GM13977 (cell line): ENCODE data around the gene NDUFS2.
A peak's percentile ranks its signal among the peaks of the same experiment; 100 is the strongest.
"Not testable (repeated sequence)": the region's sequence is repeated elsewhere in the genome, so short reads cannot be mapped to it uniquely, and the experiment has no call there.

Experiments
- DNase-seq: peaks from one replicate; pipeline ENCODE4 v3.0.0; 2012; ENCODE audit warnings: low spot score
- in situ Hi-C: fragments of 300-500 bp; cut with MboI; formaldehyde crosslinking; loops from one replicate; pipeline ENCODE4 v1.12.0; 2022; ENCODE audit warnings: low sequenced_read_pairs, low pct_unique_long_range_greater_than_20kb, mixed read lengths, inconsistent platforms; ENCODE audit not compliant: unreplicated experiment
- TF ChIP-seq, protein P1 (sequence below): IDR thresholded peaks from 2 replicates; pipeline ENCODE4 v1.5.1; 2012; ENCODE audit warnings: mild to moderate bottlenecking, control low read depth; ENCODE audit not compliant: insufficient read depth; ENCODE audit errors: extremely low read depth, missing control alignments

Gene NDUFS2

DNA sequence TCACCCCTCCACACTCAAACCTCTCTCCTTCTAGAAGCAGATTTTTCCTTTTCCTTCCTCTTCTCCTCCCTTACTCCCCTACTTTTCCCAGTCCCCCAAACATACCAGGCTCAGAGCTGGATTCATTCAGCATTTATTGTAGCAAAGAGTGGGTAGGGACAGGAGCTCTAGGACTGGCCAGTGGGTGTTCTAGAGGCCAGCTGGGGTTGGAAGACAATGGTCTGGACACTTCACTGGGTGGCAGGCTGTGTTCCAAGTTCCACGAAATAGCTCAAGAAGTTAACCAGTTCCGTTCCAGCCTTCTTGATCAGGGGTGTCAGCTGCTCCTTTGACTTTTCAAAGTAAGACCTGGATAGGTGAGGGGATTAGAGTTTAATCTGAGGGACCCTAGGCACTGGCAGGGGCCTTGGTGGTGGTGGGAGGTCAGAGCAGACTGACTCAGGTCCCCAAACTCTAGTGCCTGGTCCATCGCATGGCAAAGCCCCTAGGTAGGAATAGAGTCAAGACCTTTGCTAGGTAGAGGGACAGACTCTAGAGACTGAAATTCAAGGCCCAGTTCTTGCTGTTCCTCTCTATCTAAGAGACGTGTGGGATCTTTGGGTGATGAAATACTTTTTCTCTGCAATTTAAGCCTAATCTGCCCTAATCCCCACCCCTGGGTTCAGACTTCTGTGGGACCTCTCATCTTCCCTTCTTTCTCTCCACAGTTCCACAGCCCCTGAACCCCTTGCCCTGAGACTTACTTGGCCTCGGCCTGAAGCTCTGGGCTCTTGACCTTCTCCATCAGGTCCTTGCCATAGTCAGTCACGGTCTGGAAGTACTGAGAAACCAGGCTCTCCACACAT, 20.2 kb downstream of the NDUFS2 start:
- DNase-seq: no peak
- TF ChIP-seq, protein P1, sequence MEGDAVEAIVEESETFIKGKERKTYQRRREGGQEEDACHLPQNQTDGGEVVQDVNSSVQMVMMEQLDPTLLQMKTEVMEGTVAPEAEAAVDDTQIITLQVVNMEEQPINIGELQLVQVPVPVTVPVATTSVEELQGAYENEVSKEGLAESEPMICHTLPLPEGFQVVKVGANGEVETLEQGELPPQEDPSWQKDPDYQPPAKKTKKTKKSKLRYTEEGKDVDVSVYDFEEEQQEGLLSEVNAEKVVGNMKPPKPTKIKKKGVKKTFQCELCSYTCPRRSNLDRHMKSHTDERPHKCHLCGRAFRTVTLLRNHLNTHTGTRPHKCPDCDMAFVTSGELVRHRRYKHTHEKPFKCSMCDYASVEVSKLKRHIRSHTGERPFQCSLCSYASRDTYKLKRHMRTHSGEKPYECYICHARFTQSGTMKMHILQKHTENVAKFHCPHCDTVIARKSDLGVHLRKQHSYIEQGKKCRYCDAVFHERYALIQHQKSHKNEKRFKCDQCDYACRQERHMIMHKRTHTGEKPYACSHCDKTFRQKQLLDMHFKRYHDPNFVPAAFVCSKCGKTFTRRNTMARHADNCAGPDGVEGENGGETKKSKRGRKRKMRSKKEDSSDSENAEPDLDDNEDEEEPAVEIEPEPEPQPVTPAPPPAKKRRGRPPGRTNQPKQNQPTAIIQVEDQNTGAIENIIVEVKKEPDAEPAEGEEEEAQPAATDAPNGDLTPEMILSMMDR: no peak
- in situ Hi-C loops: loop anchor here (10.0 kb wide), 1 partner anchor 52 kb away; no protein-coding TSS in a partner anchor

DNA sequence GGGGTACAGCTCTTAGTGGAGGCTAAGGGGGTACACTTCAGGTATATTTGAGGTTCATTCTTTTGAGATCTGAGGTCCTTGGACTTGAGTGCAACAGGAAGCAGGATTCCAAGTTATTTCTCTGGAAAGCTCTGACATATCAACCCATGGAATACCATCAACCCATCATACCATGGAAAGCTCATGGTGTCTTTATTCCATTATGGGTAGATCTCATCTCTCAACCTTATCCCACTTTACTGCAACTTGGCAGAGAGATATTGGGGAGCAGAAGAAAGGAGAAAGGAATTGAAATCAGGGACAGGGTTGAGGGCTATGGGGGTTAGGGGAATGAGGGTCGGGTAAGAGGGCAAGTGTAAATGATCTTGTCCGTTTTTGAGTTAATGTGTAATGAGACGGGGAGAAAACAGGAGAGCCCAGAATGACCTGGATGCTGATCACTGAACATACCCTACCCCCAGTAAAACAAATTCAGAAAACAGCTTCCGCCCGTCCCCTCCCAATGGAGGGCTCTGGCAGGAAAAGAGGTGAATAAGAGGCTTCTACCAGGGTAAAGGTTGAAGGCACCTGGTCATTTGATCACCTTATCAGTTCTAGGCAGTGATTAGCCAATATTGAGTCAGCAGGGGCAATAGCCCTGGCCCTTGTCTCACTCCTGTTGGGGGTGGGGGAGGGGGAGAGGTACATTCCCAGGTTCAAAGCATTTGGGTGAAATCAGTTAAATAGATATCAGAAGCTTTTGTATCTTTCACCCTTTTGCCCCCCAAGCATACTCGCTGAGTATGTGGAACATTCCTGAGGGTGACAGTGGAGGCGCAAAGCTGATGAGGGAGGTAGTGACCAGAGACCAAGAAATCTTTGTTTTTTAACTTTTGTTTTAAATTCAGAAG, 21.9 kb downstream of the NDUFS2 start:
- no peak for DNase-seq
- TF ChIP-seq, protein P1: no peak
- in situ Hi-C loops: loop anchor here (10.0 kb wide), 1 partner anchor 51 kb away; no protein-coding TSS in a partner anchor

DNA sequence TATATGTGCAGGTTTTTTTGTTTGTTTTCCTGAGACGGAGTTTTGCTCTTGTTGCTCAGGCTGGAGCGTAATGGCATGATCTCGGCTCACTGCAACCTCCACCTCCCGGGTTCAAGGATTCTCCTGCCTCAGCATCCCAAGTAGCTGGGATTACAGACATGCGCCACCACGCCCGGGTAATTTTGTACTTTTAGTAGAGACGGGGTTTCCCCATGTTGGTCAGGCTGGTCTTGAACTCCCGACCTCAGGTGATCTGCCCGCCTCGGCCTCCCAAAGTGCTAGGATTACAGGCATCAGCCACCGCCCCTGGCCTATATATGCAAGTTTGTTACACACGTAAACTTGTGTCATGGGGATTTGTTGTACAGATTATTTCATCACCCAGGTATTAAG, 22.5 kb downstream of the NDUFS2 start:
- DNase-seq: not testable (repeated sequence)
- in situ Hi-C loops: loop anchor here (10.0 kb wide), 1 partner anchor 50 kb away; no protein-coding TSS in a partner anchor

DNA sequence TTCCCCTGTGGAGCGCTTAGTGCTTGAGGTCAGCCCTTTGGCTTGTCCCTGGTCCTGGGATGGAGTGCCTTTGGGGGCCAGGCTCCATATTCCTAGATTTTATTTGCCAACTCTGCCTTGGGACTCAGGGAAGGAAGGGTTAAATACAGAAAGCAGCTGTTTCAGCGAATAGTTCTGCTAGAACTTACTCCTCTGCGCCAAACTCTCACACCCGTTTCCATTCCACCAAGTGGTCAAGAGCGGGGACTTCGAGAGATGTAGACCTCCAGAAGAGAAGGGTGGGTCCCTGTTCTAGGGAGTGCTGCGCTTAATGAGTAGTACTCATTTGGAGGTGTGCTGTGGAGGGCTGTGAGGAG, 23.0 kb downstream of the NDUFS2 start:
- TF ChIP-seq, protein P1: no peak
- DNase-seq: no peak

DNA sequence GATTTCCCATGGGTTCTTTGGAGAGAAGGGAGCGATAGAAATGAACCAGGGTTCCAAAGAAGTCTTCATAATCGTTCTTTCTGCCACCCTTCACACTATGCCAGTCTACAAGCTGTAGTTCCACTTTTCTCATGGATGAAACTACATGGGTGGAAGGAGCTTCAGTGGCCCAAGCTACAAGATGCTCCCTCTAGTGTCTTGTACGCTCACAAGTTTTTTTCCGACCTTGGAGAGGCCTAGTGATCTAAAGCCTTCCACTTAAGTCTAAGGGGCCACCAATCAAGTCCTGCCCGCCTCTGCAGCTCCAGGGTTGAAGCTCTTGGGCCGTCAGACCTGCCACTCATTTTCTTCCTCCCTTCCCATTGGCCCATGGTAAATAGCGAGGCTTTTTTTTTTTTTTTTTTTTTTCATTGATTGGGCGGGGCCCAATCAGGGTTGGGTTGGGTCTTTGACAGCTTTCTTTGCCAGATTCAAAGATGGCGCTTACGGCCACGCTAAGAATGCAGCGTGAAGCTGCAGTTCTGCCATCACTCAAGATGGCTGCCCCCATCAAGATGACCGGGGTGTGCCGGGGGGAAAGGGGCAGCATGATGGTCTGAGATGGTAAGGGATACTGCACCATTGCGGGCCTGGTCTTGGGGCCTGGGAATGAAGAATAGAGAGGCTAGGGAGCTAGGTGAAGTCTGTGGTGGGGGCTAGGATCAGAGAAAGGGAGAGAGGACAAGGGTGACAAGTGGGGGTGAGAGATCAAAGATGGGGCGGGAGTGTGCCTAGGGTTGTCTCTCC, 23.6 kb downstream of the NDUFS2 start, which contains the start of gene TOMM40L:
TOMM40L (plus strand) TSS at position 527 of the 786 bp plus-strand sequence. CDS start 430 bp downstream, outside the sequence.
- peak; percentile 94 for DNase-seq
- in situ Hi-C loops: loop anchor here (10.0 kb wide), 1 partner anchor 49 kb away; no protein-coding TSS in a partner anchor
- TF ChIP-seq, protein P1: peak; percentile 59

More for the DNA sequence above, 23.0 kb downstream of the NDUFS2 start:
- in situ Hi-C loops: loop anchor here (10.0 kb wide), 1 partner anchor 50 kb away; no protein-coding TSS in a partner anchor

DNA sequence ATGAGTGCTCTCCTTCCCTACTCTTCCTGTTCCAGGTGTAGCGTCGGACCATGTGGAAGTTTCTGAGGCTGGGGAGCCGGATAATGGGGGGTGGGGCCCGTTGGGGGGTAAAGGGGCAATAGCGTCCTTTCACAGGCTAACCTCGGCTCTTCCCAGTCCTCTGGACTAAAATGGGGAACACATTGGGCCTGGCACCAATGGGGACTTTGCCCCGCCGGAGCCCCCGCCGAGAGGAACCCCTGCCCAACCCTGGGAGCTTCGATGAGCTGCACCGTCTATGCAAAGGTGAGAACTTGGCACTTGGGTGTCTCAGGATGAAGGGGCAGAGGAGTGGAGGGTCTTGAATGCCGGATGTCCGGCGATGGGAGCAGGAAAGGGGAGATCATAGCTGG, 24.1 kb downstream of the NDUFS2 start:
- in situ Hi-C loops: loop anchor here (10.0 kb wide), 1 partner anchor 48 kb away; no protein-coding TSS in a partner anchor
- DNase-seq: no peak
- TF ChIP-seq, protein P1: no peak
